ENCODE results near the gene SRGAP1. TPM values are rescaled to one million over a fixed set of nuclear protein-coding genes. Genes with fewer than 3 reads are reported as not detected.

Gene SRGAP1
- total RNA-seq, 1 donor from 2014 or later = 9.7 TPM

DNA sequence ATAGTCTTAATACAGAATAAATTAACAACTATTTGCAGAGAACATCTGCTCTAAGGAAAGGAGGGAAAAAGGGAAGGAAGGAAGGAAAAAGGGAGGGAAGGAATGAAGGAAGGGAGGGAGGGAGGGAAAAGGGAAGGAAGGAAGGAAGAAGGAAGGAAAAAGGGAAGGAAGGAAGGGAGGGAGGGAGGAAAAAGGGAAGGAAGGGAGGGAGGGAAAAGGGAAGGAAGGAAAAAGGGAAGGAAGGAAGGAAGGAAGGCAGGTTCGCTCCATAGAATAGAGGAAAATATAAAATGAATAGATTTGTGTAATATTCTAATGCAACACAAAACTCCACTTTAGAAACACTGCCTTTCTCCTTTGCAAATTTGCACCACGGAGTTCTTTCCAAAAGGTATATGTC, 361.0 kb downstream of the SRGAP1 start:
- Mint-ChIP-seq H3K27me3 (ENCODE audit: low read depth) (no peaks in the 10 kb centered on the region), H3K27ac (no peak overlapping the region), H3K36me3 (peaks cover 21% of the 10 kb centered on the region), H3K9me3 (peaks cover 5% of the 10 kb centered on the region), H3K4me3 (no peak overlapping the region), H3K4me1 (no peaks in the 10 kb centered on the region)
- TF ChIP-seq, protein P1, sequence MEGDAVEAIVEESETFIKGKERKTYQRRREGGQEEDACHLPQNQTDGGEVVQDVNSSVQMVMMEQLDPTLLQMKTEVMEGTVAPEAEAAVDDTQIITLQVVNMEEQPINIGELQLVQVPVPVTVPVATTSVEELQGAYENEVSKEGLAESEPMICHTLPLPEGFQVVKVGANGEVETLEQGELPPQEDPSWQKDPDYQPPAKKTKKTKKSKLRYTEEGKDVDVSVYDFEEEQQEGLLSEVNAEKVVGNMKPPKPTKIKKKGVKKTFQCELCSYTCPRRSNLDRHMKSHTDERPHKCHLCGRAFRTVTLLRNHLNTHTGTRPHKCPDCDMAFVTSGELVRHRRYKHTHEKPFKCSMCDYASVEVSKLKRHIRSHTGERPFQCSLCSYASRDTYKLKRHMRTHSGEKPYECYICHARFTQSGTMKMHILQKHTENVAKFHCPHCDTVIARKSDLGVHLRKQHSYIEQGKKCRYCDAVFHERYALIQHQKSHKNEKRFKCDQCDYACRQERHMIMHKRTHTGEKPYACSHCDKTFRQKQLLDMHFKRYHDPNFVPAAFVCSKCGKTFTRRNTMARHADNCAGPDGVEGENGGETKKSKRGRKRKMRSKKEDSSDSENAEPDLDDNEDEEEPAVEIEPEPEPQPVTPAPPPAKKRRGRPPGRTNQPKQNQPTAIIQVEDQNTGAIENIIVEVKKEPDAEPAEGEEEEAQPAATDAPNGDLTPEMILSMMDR (IDR thresholded peaks at IDR 0.05; ENCODE audit: unreplicated experiment) = no peak
- DNase-seq (ENCODE audit: low spot score in 2 of 2, unreplicated experiment in 2 of 2) = no peak

DNA sequence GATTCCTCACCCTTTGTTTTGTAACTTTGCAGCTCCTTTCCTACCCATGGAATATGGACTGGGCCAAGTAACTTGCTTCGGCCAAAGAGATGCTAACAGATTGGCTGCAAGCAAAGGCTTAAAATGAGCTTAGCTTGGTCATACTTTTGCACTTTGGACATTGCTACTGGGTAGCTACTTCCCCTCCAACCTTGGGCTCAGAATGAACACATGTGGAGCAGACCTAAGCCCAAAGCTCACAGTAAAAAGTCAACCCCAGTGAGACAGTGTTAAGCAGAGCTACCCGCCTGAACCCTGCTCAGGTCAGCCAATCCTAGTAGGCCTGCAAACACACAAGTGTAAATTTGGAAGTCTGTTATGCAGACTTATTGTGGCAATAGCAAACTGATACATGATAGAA, 363.0 kb downstream of the SRGAP1 start:
- Mint-ChIP-seq H3K4me3 (no peak overlapping the region), H3K4me1 (no peaks in the 10 kb centered on the region), H3K36me3 (peaks cover 24% of the 10 kb centered on the region), H3K9me3 (peaks cover 13% of the 10 kb centered on the region), H3K27ac (no peak overlapping the region), H3K27me3 (ENCODE audit: low read depth) (no peaks in the 10 kb centered on the region)
- no peak for DNase-seq (ENCODE audit: low spot score in 2 of 2, unreplicated experiment in 2 of 2)
- TF ChIP-seq, protein P1 (IDR thresholded peaks at IDR 0.05; ENCODE audit: unreplicated experiment) = no peak

Other genes starting within 250 kb of the SRGAP1 start
- gene DPY19L2, start 176.2 kb upstream of the SRGAP1 start, total RNA-seq = 18.7 to 19.0 TPM (median 18.9 TPM) in 3 replicates
- gene RXYLT1, start 64.8 kb upstream of the SRGAP1 start, total RNA-seq = 20.6 to 22.7 TPM (median 21.0 TPM) in 3 replicates

Measured in mesothelial cell of epicardium (in vitro differentiated cells).